Ascending aorta (tissue), 2 donors: Measurements from ENCODE around the gene TCAP. TPM values are rescaled to one million over a fixed set of nuclear protein-coding genes. Genes with fewer than 3 reads are reported as not detected.
"Not testable (repeated sequence)": the region's sequence is repeated elsewhere in the genome, so short reads cannot be mapped to it uniquely, and the experiment has no call there.

ENCODE experiments used
- DNase-seq, 2 donors: peaks; one replicate each; pipeline ENCODE4 v3.0.0-alpha.2; 2019; ENCODE audit warnings: low spot score in 2 of 2
- H3K27ac ChIP-seq, 2 donors: fragments of 200-600 bp; sonication (generic); one replicate each; pipeline ENCODE4 v1.5.1; 2016 to 2017; ENCODE audit warnings: mild to moderate bottlenecking in 1 of 2
- H3K27me3 ChIP-seq: fragments of 200-600 bp; sonication (generic); one replicate; pipeline ENCODE4 v1.5.1; 2017
- H3K36me3 ChIP-seq, 2 donors: fragments of 200-600 bp; sonication (generic); one replicate each; pipeline ENCODE4 v1.5.1; 2016
- H3K4me1 ChIP-seq, 2 donors: fragments of 200-600 bp; sonication (generic); one replicate each; pipeline ENCODE4 v1.5.1; 2016 to 2017; ENCODE audit warnings: mild to moderate bottlenecking in 1 of 2
- H3K4me3 ChIP-seq, 2 donors: fragments of 200-600 bp; sonication (generic); one replicate each; pipeline ENCODE4 v1.5.1; 2016 to 2017; ENCODE audit warnings: mild to moderate bottlenecking in 1 of 2
- H3K9me3 ChIP-seq, 2 donors: fragments of 200-600 bp; sonication (generic); one replicate each; pipeline ENCODE4 v1.5.1; 2016
- CTCF ChIP-seq, 3 experiments: fragments of 200-600 bp in 2 of 3; fragments of 450-650 bp in 1 of 3; sonication (generic) in 2 of 3; IDR thresholded peaks; one replicate each; pipeline ENCODE4 v1.5.1; 2016 to 2019; ENCODE audit warnings: antibody characterized with exemption in 3 of 3, mild to moderate bottlenecking in 1 of 3, moderate library complexity in 1 of 3
- intact Hi-C: fragments of 100-400 bp; cut with DNase I; formaldehyde crosslinking; loops from one replicate; pipeline ENCODE4 v1.15.1; 2023
- total RNA-seq: library from RNA; depleted of rRNA; stranded (reverse); fragments of >200 nt; gene quantifications from one replicate; pipeline ENCODE4 v1.1.0, GENCODE V29; 2016

TCAP gene
- total RNA-seq, 1 donor from 2014 or later: not detected

- Histone ChIP-seq H3K27ac (no peak overlapping the region), H3K9me3 (no peaks in the 10 kb centered on the region), H3K4me3 (no peak overlapping the region), H3K27me3 (no peaks in the 10 kb centered on the region), H3K36me3 (peaks cover 74 to 81% of the 10 kb centered on the region in 2 donors), H3K4me1 (peaks cover 7 to 18% of the 10 kb centered on the region in 2 donors)
- no peak for TF ChIP-seq CTCF (IDR thresholded peaks at IDR 0.05)
- DNase-seq: no peak
- intact Hi-C loops: no loop called here
Measured at GRCh38 chr17:39709998-39710964, 45.1 kb downstream of the TCAP start.

- peaks cover 82 to 89% of the 10 kb centered on the region in 2 donors for H3K36me3 ChIP-seq
- intact Hi-C loops, DNase-seq, H3K4me1 ChIP-seq, H3K4me3 ChIP-seq, H3K9me3 ChIP-seq, H3K27ac ChIP-seq, H3K27me3 ChIP-seq: not testable (repeated sequence)
Measured at GRCh38 chr17:39711071-39711470, 45.9 kb downstream of the TCAP start.

GRCh38 chr17:39711851-39712250 is 46.7 kb downstream of the TCAP start:
- TF ChIP-seq CTCF (IDR thresholded peaks at IDR 0.05): no peak
- no peak overlapping the region for H3K4me3 ChIP-seq
- no peaks in the 10 kb centered on the region for H3K9me3 ChIP-seq
- peaks cover 0 to 2% of the 10 kb centered on the region in 2 donors for H3K4me1 ChIP-seq
- H3K36me3 ChIP-seq: peaks cover 89 to 96% of the 10 kb centered on the region in 2 donors
- DNase-seq: no peak
- H3K27me3 ChIP-seq: no peaks in the 10 kb centered on the region
- H3K27ac ChIP-seq: no peak overlapping the region
- intact Hi-C loops: no loop called here

GRCh38 chr17:39714234-39714633 is 49.1 kb downstream of the TCAP start:
- H3K9me3 ChIP-seq: no peaks in the 10 kb centered on the region
- no peak for TF ChIP-seq CTCF (IDR thresholded peaks at IDR 0.05)
- H3K36me3 ChIP-seq: peaks cover 78 to 96% of the 10 kb centered on the region in 2 donors

GRCh38 chr17:39715375-39716072 is 50.4 kb downstream of the TCAP start:
- Histone ChIP-seq H3K36me3 (peaks cover 73 to 96% of the 10 kb centered on the region in 2 donors), H3K4me3 (no peak overlapping the region), H3K4me1 (no peaks in the 10 kb centered on the region), H3K27me3 (no peaks in the 10 kb centered on the region), H3K9me3 (no peaks in the 10 kb centered on the region), H3K27ac (no peak overlapping the region)
- intact Hi-C loops: no loop called here
- DNase-seq: no peak
- no peak for TF ChIP-seq CTCF (IDR thresholded peaks at IDR 0.05)

More at GRCh38 chr17:39714234-39714633, 49.1 kb downstream of the TCAP start:
- Histone ChIP-seq H3K27me3 (no peaks in the 10 kb centered on the region), H3K4me3 (no peak overlapping the region), H3K27ac (no peak overlapping the region), H3K4me1 (no peaks in the 10 kb centered on the region)
- intact Hi-C loops: no loop called here
- DNase-seq: no peak

Other genes with a start within 250 kb of the TCAP start
- 11.8 TPM for gene MED1, start 214.1 kb upstream of the TCAP start, total RNA-seq
- gene CDK12, start 203.9 kb upstream of the TCAP start, total RNA-seq: 25.2 TPM
- not detected for gene NEUROD2, start 57.4 kb upstream of the TCAP start, total RNA-seq
- gene PPP1R1B, start 38.4 kb upstream of the TCAP start, total RNA-seq: 2.4 TPM
- gene STARD3, start 28.2 kb upstream of the TCAP start, total RNA-seq: 87.6 TPM
- 5.1 TPM for gene PNMT, start 3.1 kb downstream of the TCAP start, total RNA-seq
- gene PGAP3, start 22.7 kb downstream of the TCAP start, total RNA-seq: 29.5 TPM
- 124 TPM for gene ERBB2, start 34.7 kb downstream of the TCAP start, total RNA-seq
- gene MIEN1, start 65.2 kb downstream of the TCAP start, total RNA-seq: 64.2 TPM
- 1.6 TPM for gene GRB7, start 72.6 kb downstream of the TCAP start, total RNA-seq
- gene IKZF3, start 199.0 kb downstream of the TCAP start, total RNA-seq: 1.5 TPM
- not detected for gene ZPBP2, start 202.9 kb downstream of the TCAP start, total RNA-seq